GM06990 (cell line): ENCODE measurements around the gene LAMA2.

Experiments
- DNase-seq: peaks from one replicate; pipeline ENCODE4 v3.0.0-alpha.2; 2011; ENCODE audit not compliant: insufficient read length; ENCODE audit errors: extremely low read depth
- H3K27me3 ChIP-seq: replicated peaks from 2 replicates; pipeline ENCODE4 v1.6.0; 2011; ENCODE audit warnings: low read length; ENCODE audit not compliant: control insufficient read depth, insufficient read depth
- H3K36me3 ChIP-seq: 2 replicates; pipeline ENCODE4 v1.5.1; 2011; ENCODE audit warnings: low read length; ENCODE audit not compliant: control insufficient read depth, insufficient read depth
- H3K4me3 ChIP-seq: replicated peaks from 2 replicates; pipeline ENCODE4 v1.5.1; 2011; ENCODE audit warnings: low read depth, mild to moderate bottlenecking, control low read depth, low read length
- CTCF ChIP-seq: IDR thresholded peaks from 2 replicates; pipeline ENCODE4 v1.5.1; 2011; ENCODE audit warnings: low read length, control low read depth, mild to moderate bottlenecking, inconsistent platforms; ENCODE audit not compliant: insufficient read depth, poor library complexity, severe bottlenecking

Gene LAMA2

DNA sequence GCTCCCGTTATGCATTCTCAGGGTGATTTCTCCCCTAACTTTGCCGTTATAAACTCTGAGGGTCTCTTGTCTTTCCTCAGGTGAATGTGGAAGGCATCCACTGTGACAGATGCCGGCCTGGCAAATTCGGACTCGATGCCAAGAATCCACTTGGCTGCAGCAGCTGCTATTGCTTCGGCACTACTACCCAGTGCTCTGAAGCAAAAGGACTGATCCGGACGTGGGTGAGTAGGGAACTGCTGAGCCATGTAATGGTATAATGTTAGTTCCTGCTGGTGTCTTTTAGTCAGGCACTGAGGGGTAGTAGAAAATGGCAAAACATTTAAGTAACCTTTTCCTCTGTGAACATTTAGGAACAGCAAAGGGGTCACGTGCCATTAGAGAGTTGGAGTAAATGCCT lies 431.6 kb downstream of the LAMA2 start:
- TF ChIP-seq CTCF, result no peak
- no peaks in the 10 kb centered on the region for H3K27me3 ChIP-seq
- no peaks in the 10 kb centered on the region for H3K36me3 ChIP-seq
- DNase-seq, result no peak
- no peak overlapping the region for H3K4me3 ChIP-seq

- DNase-seq, result no peak
- no peaks in the 10 kb centered on the region for H3K36me3 ChIP-seq
- TF ChIP-seq CTCF, result no peak
- H3K4me3 ChIP-seq, result no peak overlapping the region
- no peaks in the 10 kb centered on the region for H3K27me3 ChIP-seq
Measured at GRCh38 chr6:129317931-129318820, 435.2 kb downstream of the LAMA2 start.

DNA sequence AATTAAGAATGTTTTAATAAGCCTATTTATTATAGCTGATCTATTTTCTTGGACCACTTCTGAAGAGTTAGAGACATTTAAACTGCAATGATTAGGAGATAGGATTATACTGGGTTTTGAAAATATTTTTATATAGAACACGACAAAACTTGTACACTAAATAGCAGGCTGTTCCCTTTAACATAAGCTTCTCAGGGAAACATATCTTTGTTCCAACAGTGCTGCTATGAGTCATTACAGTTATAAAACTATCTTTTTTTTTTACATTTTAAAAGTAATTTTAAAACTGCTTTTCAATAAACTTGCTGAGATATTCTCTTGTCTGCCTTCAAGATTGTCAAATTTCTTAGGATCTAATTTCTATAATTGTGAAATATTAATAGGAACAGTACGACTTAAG lies 438.0 kb downstream of the LAMA2 start:
- no peak for TF ChIP-seq CTCF
- no peak for DNase-seq
- Histone ChIP-seq H3K4me3 (no peak overlapping the region), H3K36me3 (no peaks in the 10 kb centered on the region), H3K27me3 (no peaks in the 10 kb centered on the region)

DNA sequence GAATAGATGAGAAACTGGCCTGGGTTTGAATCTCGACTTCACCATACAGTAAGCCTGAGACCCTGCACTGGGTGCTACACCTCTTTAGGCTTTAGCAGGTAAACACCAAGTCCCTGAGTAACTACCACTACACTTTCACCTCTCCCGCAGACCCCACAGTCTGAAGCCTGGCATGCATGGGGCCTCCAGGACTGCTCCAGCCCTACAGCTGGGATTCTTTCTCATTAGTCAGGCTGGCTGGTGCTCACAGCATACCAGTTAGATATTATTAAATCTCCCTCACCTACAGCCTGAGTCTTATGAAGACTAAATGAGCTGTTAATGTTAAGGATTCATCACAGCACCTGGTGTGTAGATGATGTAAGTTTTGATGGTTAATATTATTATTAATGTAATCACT lies 438.4 kb downstream of the LAMA2 start:
- H3K36me3 ChIP-seq, result no peaks in the 10 kb centered on the region
- no peak for DNase-seq
- H3K27me3 ChIP-seq, result no peaks in the 10 kb centered on the region
- no peak for TF ChIP-seq CTCF
- H3K4me3 ChIP-seq, result no peak overlapping the region

- no peak for TF ChIP-seq CTCF
- no peak for DNase-seq
- Histone ChIP-seq H3K4me3 (no peak overlapping the region), H3K27me3 (no peaks in the 10 kb centered on the region), H3K36me3 (no peaks in the 10 kb centered on the region)
Measured at GRCh38 chr6:129324345-129324744, 441.4 kb downstream of the LAMA2 start.
